Kasumi-1 (cell line): ENCODE measurements around the gene CRTC2.

ENCODE experiments used
- DNase-seq, 2 experiments: peaks; one replicate each; lab custom pipeline; 2025; lab: John Stamatoyannopoulos, UW

The CRTC2 gene

GRCh38 chr1:153945795-153946621 lies 12.4 kb downstream of the CRTC2 start:
- DNase-seq, result peak; percentile 87 to 91

- DNase-seq, result peak; percentile 92 to 93
Measured at GRCh38 chr1:153945131-153945794, 13.1 kb downstream of the CRTC2 start.

GRCh38 chr1:153944827-153945117 lies 13.6 kb downstream of the CRTC2 start:
- DNase-seq, result no peak

GRCh38 chr1:153944005-153944826 lies 14.2 kb downstream of the CRTC2 start:
- DNase-seq, result no peak

- DNase-seq, result no peak
Measured at GRCh38 chr1:153942766-153943549, 15.5 kb downstream of the CRTC2 start.

GRCh38 chr1:153941826-153942725 lies 16.3 kb downstream of the CRTC2 start:
- no peak for DNase-seq

- DNase-seq, result no peak
Measured at GRCh38 chr1:153940756-153941155, 17.7 kb downstream of the CRTC2 start.

- no peak for DNase-seq
Measured at GRCh38 chr1:153939476-153939875, 18.9 kb downstream of the CRTC2 start.

GRCh38 chr1:153938996-153939395 lies 19.4 kb downstream of the CRTC2 start:
- DNase-seq, result no peak

GRCh38 chr1:153937331-153937730 lies 21.1 kb downstream of the CRTC2 start:
- DNase-seq, result no peak

GRCh38 chr1:153936011-153936802 lies 22.2 kb downstream of the CRTC2 start:
- no peak for DNase-seq

GRCh38 chr1:153934746-153935145 lies 23.7 kb downstream of the CRTC2 start:
- DNase-seq, result no peak

- no peak for DNase-seq
Measured at GRCh38 chr1:153933955-153934354, 24.5 kb downstream of the CRTC2 start.

GRCh38 chr1:153933430-153933829 lies 25.0 kb downstream of the CRTC2 start:
- DNase-seq, result no peak

- no peak for DNase-seq
Measured at GRCh38 chr1:153932156-153933131, 26.0 kb downstream of the CRTC2 start.

- no peak for DNase-seq
Measured at GRCh38 chr1:153929981-153930948, 28.1 kb downstream of the CRTC2 start.

- no peak for DNase-seq
Measured at GRCh38 chr1:153929426-153929825, 29.0 kb downstream of the CRTC2 start.
